Mucosa of gallbladder (tissue), 1 donor: ENCODE data around the gene TMCO4. TPM values are rescaled to one million over a fixed set of nuclear protein-coding genes. Genes with fewer than 3 reads are reported as not detected.

Source experiments
- DNase-seq: peaks from one replicate; pipeline ENCODE4 v3.0.0-alpha.2; 2020; ENCODE audit warnings: low spot score
- total RNA-seq: library from RNA; stranded (reverse); gene quantifications from one replicate; pipeline ENCODE4 v1.2.1, GENCODE V29; 2021
- donor health status: DM: no; HTN: no; CAD: no.

Gene TMCO4
- total RNA-seq, 1 donor from 2014 or later = 31.1 TPM

GRCh38 chr1:19656780-19657466 lies 142.8 kb downstream of the TMCO4 start:
- DNase-seq = no peak

DNA sequence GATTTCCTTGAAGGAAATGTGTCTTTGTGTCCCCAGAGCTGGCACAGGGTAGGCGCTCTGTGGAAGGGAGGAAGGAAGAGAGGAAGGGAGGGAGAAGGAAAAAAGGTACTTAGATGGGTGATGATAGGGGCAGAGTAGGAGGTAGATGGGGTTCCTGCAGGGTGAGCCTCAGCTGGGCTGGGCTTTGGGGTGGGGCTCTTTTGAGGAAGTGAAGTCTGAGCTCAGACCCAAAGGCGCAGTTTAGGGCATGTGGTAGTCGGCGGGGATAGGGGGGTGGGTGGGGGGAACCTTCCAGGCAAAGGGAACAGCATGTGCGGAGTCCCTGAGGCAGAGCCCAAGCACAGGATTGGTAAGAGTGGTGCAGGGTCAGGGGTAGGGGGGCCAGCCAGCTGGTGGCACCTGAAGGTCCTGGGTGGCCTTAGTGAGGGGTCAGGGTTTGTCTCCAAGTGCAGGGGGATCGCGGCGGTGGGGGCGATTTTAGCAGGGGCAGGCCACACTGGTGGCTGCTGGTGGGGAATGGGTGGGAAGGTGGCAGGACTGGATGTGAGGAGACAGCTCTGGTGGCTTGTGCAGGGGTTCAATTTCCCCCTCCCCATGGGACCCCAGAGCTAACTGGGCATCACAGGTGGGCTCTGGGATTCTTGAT lies 143.5 kb downstream of the TMCO4 start:
- no peak for DNase-seq

- no peak for DNase-seq
These were observed 144.0 kb downstream of the TMCO4 start for GRCh38 chr1:19655718-19656080.

DNA sequence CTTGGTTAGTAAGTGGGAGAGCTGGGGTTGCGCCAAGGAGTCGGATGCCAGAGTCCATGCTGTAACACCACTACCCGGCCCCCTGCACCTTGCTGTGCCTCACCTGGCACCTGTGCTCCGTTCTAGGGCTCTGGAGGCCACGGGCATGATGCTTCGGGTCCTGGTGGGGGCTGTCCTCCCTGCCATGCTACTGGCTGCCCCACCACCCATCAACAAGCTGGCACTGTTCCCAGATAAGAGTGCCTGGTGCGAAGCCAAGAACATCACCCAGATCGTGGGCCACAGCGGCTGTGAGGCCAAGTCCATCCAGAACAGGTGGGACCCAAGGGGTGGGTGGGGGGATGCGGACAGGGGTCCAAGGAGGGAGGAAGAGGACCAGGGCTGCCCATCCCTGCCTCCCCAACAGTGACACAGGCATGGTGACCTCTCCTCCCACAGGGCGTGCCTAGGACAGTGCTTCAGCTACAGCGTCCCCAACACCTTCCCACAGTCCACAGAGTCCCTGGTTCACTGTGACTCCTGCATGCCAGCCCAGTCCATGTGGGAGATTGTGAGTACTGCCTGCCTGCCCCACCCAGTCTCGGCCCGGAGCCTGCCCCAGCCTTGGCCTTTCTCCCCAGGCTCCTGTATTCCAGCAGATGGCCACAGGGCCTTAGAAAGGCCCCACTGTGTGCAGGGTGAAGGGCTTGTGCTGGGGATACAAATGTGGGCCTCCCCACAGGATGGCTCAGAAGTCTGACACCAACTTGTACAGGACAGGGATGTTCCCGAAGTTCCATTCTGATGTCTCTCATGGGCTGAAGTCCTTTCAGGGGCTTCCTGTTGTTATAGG lies 144.6 kb downstream of the TMCO4 start:
- no peak for DNase-seq

DNA sequence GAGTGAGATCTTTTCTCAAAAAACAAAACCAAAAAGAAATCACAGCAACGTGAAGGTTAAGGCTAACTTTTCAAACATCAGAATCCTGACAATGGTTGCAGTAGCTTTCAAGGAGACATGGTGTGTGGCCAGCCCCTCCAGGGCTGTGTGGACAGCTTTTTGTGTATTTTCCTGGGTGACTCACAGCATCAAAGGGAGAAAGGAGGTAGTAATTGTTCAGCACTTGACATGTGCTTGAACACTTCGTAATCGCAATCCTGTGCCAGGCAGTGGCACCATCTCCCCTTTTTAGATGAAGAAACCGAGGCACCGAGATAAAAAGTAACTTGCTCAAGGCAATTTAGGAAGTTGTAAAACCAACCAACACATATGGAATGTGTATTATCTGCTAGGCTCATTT lies 145.3 kb downstream of the TMCO4 start:
- no peak for DNase-seq

DNA sequence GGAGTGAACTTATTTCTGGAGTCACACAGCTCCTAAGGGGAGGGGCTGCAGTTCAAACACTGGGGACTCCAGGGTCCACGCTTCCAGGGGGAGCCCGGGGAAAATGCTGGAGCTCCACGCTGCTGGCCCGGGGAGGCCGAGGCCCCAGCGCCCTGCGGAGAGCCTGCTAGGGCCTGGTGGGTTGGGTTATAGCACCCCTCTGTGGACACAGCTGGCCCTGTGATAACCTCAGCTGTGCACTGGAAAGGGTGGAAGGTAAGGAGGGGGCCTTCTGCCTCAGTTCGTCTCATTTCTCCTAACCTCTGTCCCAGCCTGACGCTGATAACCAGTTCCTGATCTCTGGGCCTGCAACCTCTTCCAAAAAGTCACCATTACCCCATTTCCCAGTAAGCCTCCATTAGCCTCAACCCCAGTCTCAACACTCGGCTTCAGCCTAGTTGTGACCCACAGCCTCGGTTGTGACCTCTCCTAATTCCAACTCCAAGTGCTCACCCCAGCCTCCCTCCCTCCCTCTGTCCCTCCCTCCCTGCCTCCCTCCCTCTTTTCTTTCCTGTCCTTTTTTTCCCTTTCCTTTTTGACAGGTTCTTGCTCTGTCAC lies 148.5 kb downstream of the TMCO4 start:
- DNase-seq = peak; percentile 64

DNA sequence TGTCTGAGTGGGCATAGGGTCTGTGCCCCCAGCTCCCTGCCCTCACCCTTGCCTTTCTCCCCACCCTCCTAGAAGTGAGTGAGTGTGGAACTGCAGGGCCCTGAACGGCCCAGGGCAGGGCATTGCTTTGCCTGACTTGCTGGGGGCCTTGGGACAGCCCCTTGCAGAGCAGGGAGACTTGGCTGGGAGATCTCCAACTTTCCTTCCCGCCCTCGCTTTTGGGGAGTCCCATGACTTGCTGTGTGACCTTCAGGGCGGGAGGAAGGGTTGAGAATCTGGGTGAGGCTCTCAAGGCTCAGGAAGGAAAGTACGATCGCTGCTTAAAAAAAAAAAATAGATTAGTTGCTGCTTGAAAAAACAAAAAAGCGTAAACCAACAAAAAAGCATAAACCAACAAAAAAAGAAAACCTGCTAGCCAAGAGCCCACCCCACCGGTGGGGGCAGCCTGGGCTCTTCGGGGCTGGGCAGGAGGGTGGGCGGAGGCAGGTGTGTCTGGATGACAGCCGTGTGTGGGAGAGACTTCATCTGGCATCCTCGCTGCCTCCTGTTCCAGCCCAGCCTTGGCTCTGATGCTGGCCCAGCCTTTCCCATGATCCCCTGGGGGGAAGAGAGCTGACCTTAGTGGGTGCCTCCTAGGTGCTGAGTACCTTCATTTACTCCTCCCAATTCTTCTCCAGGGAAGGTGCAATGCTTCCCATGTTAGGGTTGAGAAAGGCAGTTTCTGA lies 149.1 kb downstream of the TMCO4 start:
- DNase-seq = no peak

GRCh38 chr1:19648689-19649088 lies 151.0 kb downstream of the TMCO4 start:
- peak; percentile 49 for DNase-seq

DNA sequence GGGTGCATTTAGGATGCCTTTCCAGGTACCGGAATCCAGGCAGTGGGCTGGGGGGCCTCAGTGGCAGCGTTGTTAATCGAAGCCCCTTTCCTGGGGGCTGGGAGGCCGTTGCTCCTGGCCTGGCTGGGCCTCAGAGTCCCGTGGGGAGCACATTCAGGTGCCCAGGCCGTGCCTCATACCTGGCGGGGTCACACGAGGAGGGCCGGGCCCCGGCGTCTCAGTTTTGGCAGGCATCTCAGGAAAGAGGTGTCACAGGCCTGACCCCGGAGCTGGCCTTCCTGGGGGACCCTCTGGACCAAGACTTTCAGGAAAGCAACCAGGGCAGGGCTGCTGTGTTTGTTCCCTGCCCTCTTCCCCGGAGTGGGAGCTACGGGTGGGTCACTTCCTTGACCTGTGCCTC lies 151.5 kb downstream of the TMCO4 start:
- no peak for DNase-seq

GRCh38 chr1:19647643-19648042 lies 152.1 kb downstream of the TMCO4 start:
- DNase-seq = no peak

GRCh38 chr1:19646377-19647319 lies 153.1 kb downstream of the TMCO4 start:
- DNase-seq = peak; percentile 51

- no peak for DNase-seq
These were observed 154.1 kb downstream of the TMCO4 start for GRCh38 chr1:19645411-19646251.

DNA sequence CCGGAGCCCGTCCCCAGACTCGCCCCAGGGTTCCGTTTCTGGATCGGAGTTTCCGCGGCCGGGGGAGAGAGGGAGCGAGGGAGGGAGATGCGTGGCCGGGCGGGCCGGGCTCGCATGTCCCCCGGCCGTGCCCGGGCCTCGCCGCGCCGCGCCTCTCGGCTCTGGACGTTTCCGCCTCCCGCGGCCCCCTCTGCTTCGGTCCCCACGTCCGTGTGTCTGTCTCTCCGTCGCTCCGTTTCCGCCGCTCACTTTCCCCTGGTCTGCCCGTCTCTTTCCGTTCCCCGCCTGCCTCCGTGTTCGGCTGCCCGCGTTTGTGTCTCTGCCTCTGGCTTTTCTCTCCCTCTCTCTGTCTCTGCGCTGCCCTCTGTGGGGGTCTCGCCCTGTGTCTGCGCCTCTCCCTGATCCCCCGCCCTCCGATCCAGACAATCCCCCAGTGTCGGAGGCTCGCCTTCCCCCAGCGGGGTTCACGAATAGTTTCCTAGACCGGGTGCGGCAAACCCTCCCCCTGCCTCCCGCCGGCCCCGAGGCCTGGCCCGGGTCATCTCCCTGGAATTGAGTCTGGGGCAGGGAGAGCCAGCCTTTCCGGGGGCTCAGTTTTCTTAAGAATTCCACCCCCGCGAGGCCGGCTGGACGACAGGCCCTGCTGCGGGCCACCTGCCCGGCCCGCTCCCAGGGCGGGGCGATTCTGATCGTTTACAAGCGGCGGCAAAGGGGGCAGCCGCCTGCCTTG lies 154.9 kb downstream of the TMCO4 start:
- DNase-seq = no peak

GRCh38 chr1:19644395-19644680 lies 155.4 kb downstream of the TMCO4 start:
- DNase-seq = no peak

GRCh38 chr1:19643602-19644394 lies 155.9 kb downstream of the TMCO4 start, which contains the start of gene NBL1:
TSS of gene NBL1 (plus strand) at chr1:19644311. CDS start at chr1:19655031, 10,720 bp downstream.
- peak; percentile 62 for DNase-seq

DNA sequence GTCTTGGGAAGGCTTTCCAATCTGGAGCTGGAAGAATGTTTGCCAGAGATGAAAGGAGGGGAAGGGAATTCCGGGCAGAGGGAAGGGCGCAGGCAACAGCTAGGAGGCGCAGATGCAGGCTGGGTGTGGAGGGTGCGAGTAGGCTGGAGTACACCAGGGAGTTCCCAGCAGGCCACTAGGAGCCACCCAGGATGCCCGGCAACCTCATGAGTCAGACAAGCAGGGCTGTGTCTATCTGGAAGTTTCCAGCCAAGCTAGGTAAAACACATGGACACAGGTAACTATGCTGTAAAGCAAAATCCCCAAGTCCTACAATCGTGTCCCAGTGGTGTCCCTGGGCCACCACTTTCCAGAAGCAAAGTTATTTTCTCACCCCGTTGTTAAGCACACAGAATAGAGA lies 156.6 kb downstream of the TMCO4 start:
- DNase-seq = peak; percentile 69

DNA sequence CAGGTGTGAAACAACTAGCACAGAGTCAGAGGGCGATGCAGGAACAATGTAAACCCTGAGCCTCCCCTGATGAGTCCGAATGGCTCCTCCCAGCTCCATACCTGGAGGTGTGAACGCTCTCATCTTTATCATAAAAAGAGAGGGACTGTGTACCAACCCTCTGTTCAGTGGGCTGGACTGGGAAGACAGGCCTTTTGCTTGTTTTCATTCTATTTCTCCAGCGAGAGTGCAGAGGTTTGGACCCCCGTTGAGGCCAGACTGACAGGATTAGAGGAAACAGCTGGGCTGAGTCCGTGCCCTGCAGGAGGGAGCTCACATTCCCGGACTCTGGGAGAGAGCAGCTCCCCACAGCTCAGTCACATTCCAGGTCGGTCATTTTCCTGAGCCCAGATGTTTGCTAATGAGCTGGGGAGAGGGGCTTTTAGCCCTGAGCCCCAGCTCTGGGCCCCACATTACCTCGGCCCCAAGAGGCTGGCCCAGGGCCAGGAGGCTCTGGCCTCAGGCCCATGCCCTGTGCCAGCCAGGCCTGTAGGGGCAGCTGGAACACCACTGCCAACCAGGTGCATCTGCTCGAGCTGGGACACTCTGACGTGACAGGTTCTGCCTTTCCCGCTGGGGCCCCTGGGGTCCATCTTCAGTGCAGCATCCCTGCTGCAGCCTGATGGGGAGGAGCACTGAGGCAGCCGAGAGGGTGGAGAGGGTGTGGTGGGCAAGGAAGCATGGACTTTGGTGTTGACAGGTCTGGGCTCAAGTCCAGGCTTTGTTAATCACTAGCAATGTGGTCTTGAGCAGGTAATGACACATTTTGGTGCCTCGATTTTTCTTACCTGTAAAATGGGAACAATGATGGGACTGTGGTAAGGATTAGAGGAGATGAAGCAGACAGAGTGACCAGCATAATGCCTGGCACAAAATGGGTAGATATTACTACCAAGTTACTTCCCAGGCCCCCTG lies 159.1 kb downstream of the TMCO4 start:
- peak; percentile 74 for DNase-seq
